A673 (cell line): ENCODE results near the gene MON1B. TPM values are rescaled to one million over a fixed set of nuclear protein-coding genes. Genes with fewer than 3 reads are reported as not detected.

Experiments
- BruUV-seq: library from RNA; stranded (reverse); fragments of 400-500 nt; replicated peaks from 2 replicates; lab custom pipeline; 2021; lab: Mats Ljungman, UMichigan
- CTCF ChIA-PET: fragments of 300-600 bp; sonication (Branson Sonifier 250); formaldehyde crosslinking; loops from one replicate; lab custom pipeline; 2022; ENCODE audit warnings: antibody characterized with exemption; lab: Charles Lee
- POLR2A ChIA-PET: fragments of 300-600 bp; sonication (Branson Sonifier 250); formaldehyde crosslinking; loops from one replicate; lab custom pipeline; 2022; ENCODE audit warnings: antibody characterized with exemption; ENCODE audit not compliant: low non-redundant PET; lab: Charles Lee
- DNase-seq: peaks from one replicate; pipeline ENCODE4 v3.0.0-alpha.2; 2015; ENCODE audit warnings: low spot score
- H3K27ac ChIP-seq: fragments of 200-600 bp; sonication (generic); 2 replicates; pipeline ENCODE4 v1.5.1; 2016; ENCODE audit warnings: mixed run types, low read depth, mild to moderate bottlenecking, mixed read lengths, antibody characterized with exemption, low read length; ENCODE audit not compliant: poor library complexity, severe bottlenecking
- H3K27me3 ChIP-seq: fragments of 200-600 bp; sonication (generic); replicated peaks from 2 replicates; pipeline ENCODE4 v1.6.1; 2017; ENCODE audit warnings: mixed run types, low read depth, mild to moderate bottlenecking, mixed read lengths, antibody characterized with exemption, low read length; ENCODE audit not compliant: insufficient read depth, poor library complexity
- H3K36me3 ChIP-seq: fragments of 200-600 bp; sonication (generic); 2 replicates; pipeline ENCODE4 v1.6.1; 2016; ENCODE audit warnings: mixed run types, mild to moderate bottlenecking, mixed read lengths, antibody characterized with exemption, low read length; ENCODE audit not compliant: insufficient read depth, poor library complexity, severe bottlenecking
- H3K4me1 ChIP-seq: fragments of 200-600 bp; sonication (generic); 2 replicates; pipeline ENCODE4 v1.6.1; 2017; ENCODE audit warnings: mixed run types, mild to moderate bottlenecking, mixed read lengths, antibody characterized with exemption, low read length; ENCODE audit not compliant: insufficient read depth, poor library complexity, severe bottlenecking
- H3K4me3 ChIP-seq: fragments of 200-600 bp; sonication (generic); 2 replicates; pipeline ENCODE4 v1.5.1; 2016; ENCODE audit warnings: low read depth, mixed run types, mild to moderate bottlenecking, mixed read lengths, low read length; ENCODE audit not compliant: poor library complexity, severe bottlenecking
- H3K9me3 ChIP-seq: fragments of 200-600 bp; sonication (generic); 2 replicates; pipeline ENCODE4 v1.6.1; 2016; ENCODE audit warnings: mixed run types, low read depth, mild to moderate bottlenecking, mixed read lengths, antibody characterized with exemption, low read length; ENCODE audit not compliant: poor library complexity, severe bottlenecking
- EZH2 ChIP-seq: fragments of 200-600 bp; sonication (generic); IDR thresholded peaks from 2 replicates; pipeline ENCODE4 v1.6.1; 2017; ENCODE audit warnings: borderline replicate concordance, low read depth, mild to moderate bottlenecking, mixed read lengths, antibody characterized with exemption, low read length; ENCODE audit not compliant: poor library complexity, severe bottlenecking
- intact Hi-C: fragments of 100-400 bp; cut with micrococcal nuclease; formaldehyde crosslinking; loops from one replicate; pipeline ENCODE4 v1.10.0; 2022; ENCODE audit not compliant: unreplicated experiment
- total RNA-seq: library from RNA; stranded (reverse); gene quantifications from 2 replicates; pipeline ENCODE4 v1.2.3, GENCODE V29; 2021
- TF ChIP-seq, protein P1 (sequence below): fragments of 300-800, 200-600 bp; sonication (generic); conservative IDR thresholded peaks from 2 replicates; pipeline ENCODE4 v1.5.1; 2017; ENCODE audit warnings: low read depth, mild to moderate bottlenecking, antibody characterized with exemption, low read length, moderate library complexity, mixed read lengths

The MON1B gene
- total RNA-seq, 1 experiment from 2014 or later = 44.1 TPM

DNA sequence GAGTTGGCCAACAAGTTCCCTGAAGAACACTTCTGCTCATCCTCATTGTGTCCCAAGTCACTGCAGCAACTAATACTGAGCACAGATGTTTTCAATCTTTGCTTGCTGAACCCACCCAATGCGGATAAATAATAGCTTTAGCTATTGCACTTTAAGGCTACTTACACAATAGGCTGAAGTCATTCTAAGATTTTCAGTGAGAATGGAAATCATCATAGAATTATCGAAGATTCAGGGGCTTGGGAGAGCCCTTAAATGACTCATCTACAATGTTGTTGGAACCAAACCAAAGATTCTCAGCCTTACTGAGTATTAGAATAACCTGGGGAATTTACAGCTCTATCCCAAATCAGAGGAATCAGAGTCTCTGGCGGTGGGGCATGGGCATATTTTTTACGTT is 59.4 kb downstream of the MON1B start:
- H3K27ac ChIP-seq = no peak overlapping the region
- no peaks in the 10 kb centered on the region for H3K27me3 ChIP-seq
- BruUV-seq = no TSS peak
- H3K4me3 ChIP-seq = no peak overlapping the region
- intact Hi-C loops = no loop called here
- no peaks in the 10 kb centered on the region for H3K4me1 ChIP-seq
- H3K9me3 ChIP-seq = no peaks in the 10 kb centered on the region
- no peak for TF ChIP-seq EZH2
- TF ChIP-seq, protein P1, sequence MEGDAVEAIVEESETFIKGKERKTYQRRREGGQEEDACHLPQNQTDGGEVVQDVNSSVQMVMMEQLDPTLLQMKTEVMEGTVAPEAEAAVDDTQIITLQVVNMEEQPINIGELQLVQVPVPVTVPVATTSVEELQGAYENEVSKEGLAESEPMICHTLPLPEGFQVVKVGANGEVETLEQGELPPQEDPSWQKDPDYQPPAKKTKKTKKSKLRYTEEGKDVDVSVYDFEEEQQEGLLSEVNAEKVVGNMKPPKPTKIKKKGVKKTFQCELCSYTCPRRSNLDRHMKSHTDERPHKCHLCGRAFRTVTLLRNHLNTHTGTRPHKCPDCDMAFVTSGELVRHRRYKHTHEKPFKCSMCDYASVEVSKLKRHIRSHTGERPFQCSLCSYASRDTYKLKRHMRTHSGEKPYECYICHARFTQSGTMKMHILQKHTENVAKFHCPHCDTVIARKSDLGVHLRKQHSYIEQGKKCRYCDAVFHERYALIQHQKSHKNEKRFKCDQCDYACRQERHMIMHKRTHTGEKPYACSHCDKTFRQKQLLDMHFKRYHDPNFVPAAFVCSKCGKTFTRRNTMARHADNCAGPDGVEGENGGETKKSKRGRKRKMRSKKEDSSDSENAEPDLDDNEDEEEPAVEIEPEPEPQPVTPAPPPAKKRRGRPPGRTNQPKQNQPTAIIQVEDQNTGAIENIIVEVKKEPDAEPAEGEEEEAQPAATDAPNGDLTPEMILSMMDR = no peak
- no peak for DNase-seq
- CTCF ChIA-PET = no interaction called here
- H3K36me3 ChIP-seq = no peaks in the 10 kb centered on the region
- POLR2A ChIA-PET = no interaction called here

Other genes with a start within 250 kb of the MON1B start
- gene SYCE1L, start 8.2 kb downstream of the MON1B start, total RNA-seq = 0.63 TPM in 1 of 2 replicates, not detected in the other
- not detected in 2 replicates for gene ADAMTS18, start 243.8 kb downstream of the MON1B start, total RNA-seq